Trophoblast cell (in vitro differentiated cells and primary cell): Measurements from ENCODE around the gene MBD3.
A peak's percentile ranks its signal among the peaks of the same experiment; 100 is the strongest.

Source experiments
- DNase-seq, 2 donors: peaks; one replicate each; pipeline ENCODE4 v3.0.0-alpha.2; 2016
- H2AFZ ChIP-seq: 2 replicates; pipeline ENCODE4 v1.6.1; 2013; ENCODE audit warnings: low read length, moderate library complexity, mild to moderate bottlenecking; ENCODE audit not compliant: insufficient read depth, poor library complexity
- H2AK5ac ChIP-seq: 2 replicates; pipeline ENCODE4 v1.6.1; 2013; ENCODE audit warnings: mild to moderate bottlenecking, low read length
- H2BK120ac ChIP-seq: 2 replicates; pipeline ENCODE4 v1.6.1; 2013; ENCODE audit warnings: low read length, mild to moderate bottlenecking, moderate library complexity; ENCODE audit not compliant: insufficient read depth, poor library complexity
- H2BK12ac ChIP-seq: 2 replicates; pipeline ENCODE4 v1.6.1; 2013; ENCODE audit warnings: mild to moderate bottlenecking, low read length, moderate library complexity
- H2BK5ac ChIP-seq: 2 replicates; pipeline ENCODE4 v1.6.1; 2013; ENCODE audit warnings: low read length, low read depth, moderate library complexity, mild to moderate bottlenecking; ENCODE audit not compliant: poor library complexity
- H3K14ac ChIP-seq: 2 replicates; pipeline ENCODE4 v1.6.1; 2013; ENCODE audit warnings: mild to moderate bottlenecking, low read length
- H3K18ac ChIP-seq: 2 replicates; pipeline ENCODE4 v1.6.1; 2013; ENCODE audit warnings: mild to moderate bottlenecking, low read length
- H3K23ac ChIP-seq: 2 replicates; pipeline ENCODE4 v1.6.1; 2013; ENCODE audit warnings: low read length
- H3K27ac ChIP-seq: 2 replicates; pipeline ENCODE4 v1.5.1; 2013; ENCODE audit warnings: low read depth, mild to moderate bottlenecking, inconsistent platforms, low read length, moderate library complexity
- H3K27me3 ChIP-seq: 2 replicates; pipeline ENCODE4 v1.6.1; 2013; ENCODE audit warnings: inconsistent platforms, mild to moderate bottlenecking, low read length, moderate library complexity; ENCODE audit not compliant: insufficient read depth
- H3K36me3 ChIP-seq, 2 experiments: 1 replicate in 1 of 2; 2 replicates in 1 of 2; pipeline ENCODE4 v1.6.1; 2013; ENCODE audit warnings: low read length in 2 of 2, mild to moderate bottlenecking in 2 of 2, moderate library complexity in 1 of 2; ENCODE audit not compliant: insufficient read depth in 2 of 2, control insufficient read depth in 1 of 2
- H3K4ac ChIP-seq: 2 replicates; pipeline ENCODE4 v1.6.1; 2013; ENCODE audit warnings: low read depth, mild to moderate bottlenecking, low read length, moderate library complexity
- H3K4me1 ChIP-seq, 2 experiments: 1 replicate in 1 of 2; 2 replicates in 1 of 2; pipeline ENCODE4 v1.6.1; 2013; ENCODE audit warnings: low read length in 2 of 2, mild to moderate bottlenecking in 2 of 2, moderate library complexity in 1 of 2; ENCODE audit not compliant: insufficient read depth in 2 of 2, control insufficient read depth in 1 of 2
- H3K4me2 ChIP-seq: 2 replicates; pipeline ENCODE4 v1.6.1; 2013; ENCODE audit warnings: inconsistent platforms, mild to moderate bottlenecking, low read length, moderate library complexity
- H3K4me3 ChIP-seq: 2 replicates; pipeline ENCODE4 v1.5.1; 2013; ENCODE audit warnings: mild to moderate bottlenecking, low read depth, low read length, inconsistent platforms
- H3K79me1 ChIP-seq: one replicate; pipeline ENCODE4 v1.6.1; 2013; ENCODE audit warnings: low read length
- H3K79me2 ChIP-seq: 2 replicates; pipeline ENCODE4 v1.6.1; 2013; ENCODE audit warnings: low read length, mild to moderate bottlenecking; ENCODE audit not compliant: control insufficient read depth, insufficient read depth, poor library complexity
- H3K9ac ChIP-seq: 2 replicates; pipeline ENCODE4 v1.6.1; 2013; ENCODE audit warnings: mild to moderate bottlenecking, low read length
- H3K9me3 ChIP-seq: 2 replicates; pipeline ENCODE4 v1.6.1; 2013; ENCODE audit warnings: low read depth, mild to moderate bottlenecking, control low read depth, inconsistent platforms, low read length; ENCODE audit not compliant: insufficient read depth
- H4K12ac ChIP-seq: 2 replicates; pipeline ENCODE4 v1.6.1; 2013; ENCODE audit warnings: low read depth, mild to moderate bottlenecking, low read length, moderate library complexity
- H4K8ac ChIP-seq: 2 replicates; pipeline ENCODE4 v1.6.1; 2013; ENCODE audit warnings: low read depth, mild to moderate bottlenecking, low read length, moderate library complexity
- H4K91ac ChIP-seq: one replicate; pipeline ENCODE4 v1.6.1; 2013; ENCODE audit warnings: low read depth, mild to moderate bottlenecking, low read length, moderate library complexity
- WGBS: extraction: QIAGEN DNeasy Blood & Tissue Kit; methylation state at CpG from one replicate; pipeline ENCODE4 v1.1.7; 2013; ENCODE audit warnings: missing lambda C conversion rate; ENCODE audit not compliant: insufficient read length, insufficient coverage; ENCODE audit errors: extremely low coverage; 5-methylcytosine and 5-hydroxymethylcytosine counted together

The MBD3 gene

DNA sequence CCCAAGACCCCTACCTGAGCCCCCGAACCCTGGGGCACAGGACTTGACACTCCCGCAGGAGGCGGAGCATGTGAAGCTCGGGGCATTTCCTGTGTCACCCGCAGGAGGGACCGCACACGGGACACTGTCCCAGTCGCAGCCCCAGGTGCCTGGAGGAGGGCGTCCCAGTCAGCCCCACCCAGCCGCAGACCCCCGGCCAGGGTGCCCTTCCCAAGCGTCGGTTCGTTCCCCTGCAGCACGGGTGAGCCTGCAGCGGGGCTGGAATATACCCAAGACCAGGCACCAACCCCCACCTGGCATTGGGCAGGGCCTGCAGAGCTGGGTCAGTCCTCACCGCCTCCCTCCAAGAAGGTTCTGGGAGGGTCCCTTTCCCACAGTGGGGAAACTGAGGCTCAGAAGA, 38.1 kb upstream of the MBD3 start:
- Histone ChIP-seq H2AFZ (no peak overlapping the region), H2AK5ac (no peak overlapping the region), H2BK5ac (no peak overlapping the region), H2BK12ac (no peak overlapping the region), H3K9me3 (peaks cover 11% of the 10 kb centered on the region), H2BK120ac (no peak overlapping the region), H3K14ac (no peak overlapping the region), H3K18ac (peak overlapping the region; percentile 22), H3K4me1 (no peaks in the 10 kb centered on the region), H3K79me1 (no peaks in the 10 kb centered on the region), H3K79me2 (no peaks in the 10 kb centered on the region), H3K4me2 (no peak overlapping the region), H3K4ac (no peak overlapping the region), H4K91ac (no peak overlapping the region), H3K23ac (no peak overlapping the region), H3K27ac (no peak overlapping the region), H4K12ac (no peak overlapping the region), H3K4me3 (no peak overlapping the region), H3K27me3 (no peaks in the 10 kb centered on the region), H3K9ac (no peak overlapping the region), H3K36me3 (peaks cover 73 to 77% of the 10 kb centered on the region in 2 experiments), H4K8ac (no peak overlapping the region)
- no peak for DNase-seq
- no CpG with 5 or more reads among the region's 17 CpGs for WGBS

DNA sequence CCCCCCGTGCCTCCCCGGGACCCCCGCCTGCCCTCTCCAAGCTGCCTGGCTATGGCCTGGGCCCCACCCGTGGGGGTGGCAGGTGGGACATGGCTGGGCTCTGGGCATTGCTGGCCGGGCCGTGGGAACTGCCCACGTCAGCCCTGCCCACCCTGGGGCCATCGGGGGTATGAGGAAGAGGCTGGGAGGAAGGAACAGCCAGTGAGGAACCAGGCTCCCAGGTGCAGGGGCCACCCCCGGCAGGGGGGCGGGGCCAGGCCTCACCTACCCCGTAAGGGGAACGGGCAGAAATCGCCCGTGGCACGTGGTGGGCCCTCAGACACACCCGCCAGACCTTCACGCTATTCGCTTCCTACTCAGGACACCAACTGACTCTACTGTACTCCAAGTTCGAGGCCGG, 37.3 kb upstream of the MBD3 start:
- Histone ChIP-seq H3K18ac (no peak overlapping the region), H3K36me3 (peaks cover 75 to 77% of the 10 kb centered on the region in 2 experiments), H4K8ac (no peak overlapping the region), H2BK120ac (no peak overlapping the region), H3K27ac (no peak overlapping the region), H2BK12ac (no peak overlapping the region), H3K79me2 (no peaks in the 10 kb centered on the region), H3K9me3 (peaks cover 7% of the 10 kb centered on the region), H4K91ac (no peak overlapping the region), H3K9ac (no peak overlapping the region), H3K27me3 (no peaks in the 10 kb centered on the region), H3K4me2 (no peak overlapping the region), H3K23ac (no peak overlapping the region), H2BK5ac (no peak overlapping the region), H2AFZ (no peak overlapping the region), H4K12ac (peak overlapping the region; percentile 3), H3K79me1 (no peaks in the 10 kb centered on the region), H2AK5ac (no peak overlapping the region), H3K4ac (no peak overlapping the region), H3K4me1 (no peaks in the 10 kb centered on the region), H3K4me3 (no peak overlapping the region), H3K14ac (no peak overlapping the region)
- WGBS = no CpG with 5 or more reads among the region's 20 CpGs
- DNase-seq = no peak

DNA sequence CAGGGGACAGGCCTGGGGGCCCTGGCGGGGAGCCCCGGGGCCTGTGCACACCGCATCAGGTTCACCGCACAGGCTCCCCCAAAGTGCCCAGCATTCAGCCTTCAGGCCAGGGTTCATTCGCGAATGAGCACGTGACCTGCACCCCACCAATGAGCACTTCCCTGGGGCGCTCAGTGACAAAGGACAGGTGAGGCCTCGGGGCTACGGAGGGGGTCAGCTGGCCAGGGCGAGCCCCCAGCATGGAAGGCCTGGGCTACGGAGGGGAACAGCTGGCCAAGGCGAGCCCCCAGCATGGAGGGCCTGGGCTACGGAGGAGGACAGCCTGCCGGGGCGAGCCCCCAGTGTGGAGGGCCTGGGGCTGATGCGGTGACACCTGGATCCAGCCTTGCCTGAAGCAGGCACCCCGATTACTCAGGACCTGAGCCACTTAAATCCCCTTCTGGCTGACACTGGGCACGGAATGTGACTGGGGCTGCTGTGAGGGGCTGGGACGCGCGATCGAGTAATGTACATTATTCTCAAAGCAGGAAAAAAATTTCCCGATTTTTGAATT, 36.7 kb upstream of the MBD3 start:
- Histone ChIP-seq H3K79me1 (no peaks in the 10 kb centered on the region), H3K4me2 (no peak overlapping the region), H3K4me3 (no peak overlapping the region), H2AFZ (no peak overlapping the region), H4K12ac (no peak overlapping the region), H2BK120ac (no peak overlapping the region), H3K79me2 (no peaks in the 10 kb centered on the region), H3K36me3 (peaks cover 75 to 77% of the 10 kb centered on the region in 2 experiments), H2BK12ac (no peak overlapping the region), H3K9me3 (peaks cover 3% of the 10 kb centered on the region), H4K91ac (no peak overlapping the region), H4K8ac (no peak overlapping the region), H2AK5ac (no peak overlapping the region), H3K27ac (no peak overlapping the region), H3K4ac (no peak overlapping the region), H3K27me3 (no peaks in the 10 kb centered on the region), H3K4me1 (no peaks in the 10 kb centered on the region), H3K18ac (peak overlapping the region; percentile 50), H3K9ac (no peak overlapping the region), H3K23ac (no peak overlapping the region), H2BK5ac (no peak overlapping the region), H3K14ac (no peak overlapping the region)
- no CpG with 5 or more reads among the region's 24 CpGs for WGBS
- DNase-seq = no peak

DNA sequence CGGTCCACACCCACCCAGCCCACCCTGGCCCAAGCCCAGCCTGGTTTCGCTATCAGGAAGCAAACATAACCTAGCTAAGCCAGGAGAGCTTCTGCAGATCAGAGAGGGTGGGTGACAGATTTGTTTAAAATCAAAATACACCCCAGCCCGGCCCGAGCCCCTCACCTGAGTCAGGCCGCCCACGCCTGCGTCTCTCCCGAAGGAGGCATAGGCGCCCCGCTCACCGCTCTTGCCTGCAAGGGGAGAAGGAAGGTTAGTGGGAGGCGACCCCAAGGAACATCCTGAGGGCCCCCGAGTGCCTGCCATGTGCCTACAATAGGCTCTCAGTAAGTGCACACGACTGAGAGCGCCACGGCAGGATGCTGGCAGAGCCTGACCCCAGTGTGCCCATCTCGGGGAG, 34.5 kb upstream of the MBD3 start:
- no CpG with 5 or more reads among the region's 17 CpGs for WGBS

More for the DNA sequence above, 34.5 kb upstream of the MBD3 start:
- Histone ChIP-seq H3K4me3 (no peak overlapping the region), H3K23ac (no peak overlapping the region), H2AFZ (no peak overlapping the region), H3K4me1 (no peaks in the 10 kb centered on the region), H3K18ac (no peak overlapping the region), H3K79me1 (no peaks in the 10 kb centered on the region), H3K4ac (no peak overlapping the region), H3K14ac (no peak overlapping the region), H4K12ac (no peak overlapping the region), H3K27ac (no peak overlapping the region), H4K91ac (no peak overlapping the region), H3K36me3 (peaks cover 75 to 77% of the 10 kb centered on the region in 2 experiments), H4K8ac (no peak overlapping the region), H3K9ac (no peak overlapping the region), H2BK5ac (no peak overlapping the region), H2BK12ac (no peak overlapping the region), H2BK120ac (no peak overlapping the region), H3K79me2 (no peaks in the 10 kb centered on the region), H3K4me2 (no peak overlapping the region), H3K9me3 (peaks cover 3% of the 10 kb centered on the region), H3K27me3 (no peaks in the 10 kb centered on the region), H2AK5ac (no peak overlapping the region)
- no peak for DNase-seq
